Measurements from ENCODE around the gene MAGI2.
A peak's percentile ranks its signal among the peaks of the same experiment; 100 is the strongest.

The MAGI2 gene

GRCh38 chr7:78437118-78437517 lies 1016.3 kb downstream of the MAGI2 start:
- no peak for DNase-seq

- DNase-seq = no peak
Observed at GRCh38 chr7:78435355-78435754, 1018.1 kb downstream of the MAGI2 start.

DNA sequence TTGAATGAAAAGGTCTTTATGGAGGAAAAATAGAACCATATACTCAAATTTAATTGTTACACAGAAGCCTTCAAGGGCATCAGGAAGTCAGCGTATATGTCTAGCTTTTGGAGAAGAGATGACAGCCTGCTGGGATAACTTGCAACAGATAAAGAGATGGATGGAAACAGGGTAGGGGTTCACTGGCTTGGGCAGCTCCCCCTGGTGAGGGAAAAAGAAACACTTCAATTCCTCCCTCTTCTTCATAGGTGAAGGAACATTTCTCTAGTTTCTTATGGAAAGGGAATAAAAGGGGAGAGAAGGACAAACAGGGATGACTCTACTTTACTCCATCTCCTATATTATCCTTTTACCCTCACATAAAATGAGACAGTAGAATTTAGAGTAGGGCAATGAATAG lies 1019.2 kb downstream of the MAGI2 start:
- DNase-seq = no peak

- DNase-seq = no peak
Observed at GRCh38 chr7:78433421-78433820, 1020.0 kb downstream of the MAGI2 start.

DNA sequence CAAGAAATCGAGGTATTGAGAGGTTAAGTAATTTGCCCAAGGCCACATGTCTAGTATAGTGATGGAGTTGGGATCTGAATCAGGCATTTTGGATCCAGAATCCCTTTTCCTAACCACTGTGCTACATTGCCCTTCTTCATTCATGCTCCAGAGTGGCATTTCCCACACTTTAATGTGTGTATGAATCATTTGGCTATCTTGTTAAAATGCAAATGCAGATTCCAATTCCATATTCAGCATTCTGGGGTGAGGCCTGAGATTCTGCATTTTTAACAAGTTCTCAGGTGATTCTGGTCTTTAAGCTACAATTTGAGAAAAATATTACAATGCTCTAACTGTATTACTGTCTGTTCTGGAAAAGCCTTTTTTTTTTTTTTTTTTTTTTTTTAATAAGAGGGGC lies 1023.6 kb downstream of the MAGI2 start:
- DNase-seq = no peak

- DNase-seq = no peak
Observed at GRCh38 chr7:78427209-78427608, 1026.3 kb downstream of the MAGI2 start.

DNA sequence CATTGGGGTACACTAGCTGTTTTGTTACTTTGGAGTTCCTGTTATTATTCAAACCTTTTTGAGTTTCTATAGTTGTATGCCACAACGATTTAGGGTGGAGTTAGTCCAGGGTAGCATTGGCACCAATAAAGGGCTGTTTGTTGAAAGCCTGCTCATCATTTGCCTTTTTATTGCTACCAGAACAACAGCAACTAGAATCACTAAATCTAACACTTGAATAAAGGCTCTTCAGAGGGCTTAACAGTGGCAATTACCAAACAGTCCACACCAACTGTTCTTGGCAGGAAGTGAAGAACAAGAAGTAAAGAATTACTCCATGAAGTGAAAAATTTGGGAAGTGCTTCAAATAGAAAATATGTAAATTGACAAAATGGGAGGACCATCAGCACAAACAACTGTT lies 1033.5 kb downstream of the MAGI2 start:
- DNase-seq = peak; percentile 17

DNA sequence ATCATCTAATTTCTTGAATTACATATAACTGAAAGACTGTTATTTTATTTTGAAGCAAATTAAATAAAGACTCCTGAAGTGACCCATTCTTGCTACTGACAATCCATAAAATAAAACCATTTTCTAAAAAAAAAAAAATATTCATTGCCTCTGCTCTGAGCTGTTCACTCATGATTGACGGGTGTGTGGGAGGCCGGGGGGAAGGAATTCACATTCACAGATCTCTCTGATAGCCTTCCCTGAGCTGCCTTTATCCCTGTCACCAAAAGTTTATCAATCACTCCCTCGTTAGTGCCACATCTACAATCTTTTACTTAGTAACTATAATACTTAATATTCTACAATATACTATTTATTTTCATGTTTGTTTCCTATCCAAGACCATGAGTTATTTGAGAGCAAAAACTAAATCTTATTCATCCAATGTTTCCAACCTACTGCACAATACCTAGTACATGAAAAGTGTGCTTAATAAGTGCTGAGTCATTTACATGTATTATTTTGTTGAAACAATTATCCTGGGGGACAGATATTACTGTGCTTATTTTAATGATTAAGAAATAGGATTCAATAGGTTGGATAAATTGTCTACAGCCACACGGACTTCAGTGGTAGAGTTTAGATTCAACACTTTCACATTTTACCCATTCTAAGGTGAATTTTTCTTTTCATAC lies 1036.2 kb downstream of the MAGI2 start:
- DNase-seq = no peak

DNA sequence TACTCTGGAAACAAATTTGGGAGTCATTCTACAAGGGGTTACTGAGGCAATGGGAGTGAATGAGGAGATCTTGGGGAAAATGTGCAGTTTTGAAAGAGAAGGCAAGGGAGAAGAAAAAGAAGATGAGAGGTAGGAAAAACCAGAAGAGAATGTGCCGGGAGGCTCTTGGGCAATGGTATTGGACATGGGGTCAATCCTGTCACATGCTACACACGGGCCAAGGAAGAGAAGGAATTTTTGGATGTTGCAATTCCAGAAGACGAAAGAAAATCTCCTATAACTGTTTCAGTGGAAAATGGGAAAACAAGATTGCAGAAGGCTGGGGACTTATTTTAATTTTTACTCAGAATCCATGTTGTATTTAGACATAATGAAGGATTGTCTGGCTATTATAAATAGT lies 1039.9 kb downstream of the MAGI2 start:
- no peak for DNase-seq

GRCh38 chr7:78412216-78412858 lies 1041.1 kb downstream of the MAGI2 start:
- DNase-seq = no peak

- no peak for DNase-seq
Observed at GRCh38 chr7:78407031-78407430, 1046.4 kb downstream of the MAGI2 start.

- no peak for DNase-seq
Observed at GRCh38 chr7:78406531-78406930, 1046.9 kb downstream of the MAGI2 start.

GRCh38 chr7:78402096-78402495 lies 1051.4 kb downstream of the MAGI2 start:
- no peak for DNase-seq

- DNase-seq = no peak
Observed at GRCh38 chr7:78400038-78400437, 1053.4 kb downstream of the MAGI2 start.

- DNase-seq = no peak
Observed at GRCh38 chr7:78399033-78399769, 1054.3 kb downstream of the MAGI2 start.

GRCh38 chr7:78398576-78398975 lies 1054.9 kb downstream of the MAGI2 start:
- no peak for DNase-seq

GRCh38 chr7:78398081-78398480 lies 1055.4 kb downstream of the MAGI2 start:
- no peak for DNase-seq

- DNase-seq = no peak
Observed at GRCh38 chr7:78396210-78396609, 1057.3 kb downstream of the MAGI2 start.

GRCh38 chr7:78395298-78396036 lies 1058.0 kb downstream of the MAGI2 start:
- no peak for DNase-seq

DNA sequence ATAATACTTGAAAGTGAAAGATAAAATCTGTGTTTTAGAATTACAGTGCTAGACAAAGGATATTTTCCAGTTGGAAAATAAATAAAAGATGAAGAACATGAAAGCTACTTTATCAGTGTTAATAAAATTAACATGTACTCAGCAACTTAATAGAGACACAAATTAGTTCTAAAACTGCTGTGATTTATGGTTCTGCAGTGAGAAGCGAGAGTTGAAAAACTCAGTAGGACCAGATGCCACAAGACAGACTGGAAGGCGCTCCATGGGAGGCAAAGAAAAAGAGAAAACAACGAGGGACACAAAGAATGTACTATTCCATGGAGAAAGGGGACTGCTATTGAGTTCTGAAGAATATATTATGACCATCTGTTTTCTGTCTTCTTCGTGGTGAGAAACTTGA lies 1064.4 kb downstream of the MAGI2 start:
- no peak for DNase-seq

DNA sequence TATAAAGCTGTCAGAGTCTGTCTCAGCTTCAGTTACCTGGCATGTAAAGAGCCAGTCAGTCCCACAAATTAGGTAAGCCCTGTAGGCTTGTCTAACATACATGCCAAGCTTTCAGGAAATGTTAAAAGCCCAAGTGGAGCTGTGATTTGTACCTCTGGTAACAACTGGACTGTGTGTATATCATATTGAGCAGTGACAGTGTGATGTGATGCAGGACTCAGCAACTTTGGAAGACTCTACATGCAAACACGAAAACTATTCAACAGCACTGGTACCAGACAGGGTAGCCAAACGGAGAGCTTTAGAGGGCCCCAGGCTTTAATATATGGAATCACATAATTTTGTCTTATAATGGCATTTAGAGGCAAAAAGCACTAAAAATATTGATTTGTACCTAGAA lies 1066.9 kb downstream of the MAGI2 start:
- no peak for DNase-seq

DNA sequence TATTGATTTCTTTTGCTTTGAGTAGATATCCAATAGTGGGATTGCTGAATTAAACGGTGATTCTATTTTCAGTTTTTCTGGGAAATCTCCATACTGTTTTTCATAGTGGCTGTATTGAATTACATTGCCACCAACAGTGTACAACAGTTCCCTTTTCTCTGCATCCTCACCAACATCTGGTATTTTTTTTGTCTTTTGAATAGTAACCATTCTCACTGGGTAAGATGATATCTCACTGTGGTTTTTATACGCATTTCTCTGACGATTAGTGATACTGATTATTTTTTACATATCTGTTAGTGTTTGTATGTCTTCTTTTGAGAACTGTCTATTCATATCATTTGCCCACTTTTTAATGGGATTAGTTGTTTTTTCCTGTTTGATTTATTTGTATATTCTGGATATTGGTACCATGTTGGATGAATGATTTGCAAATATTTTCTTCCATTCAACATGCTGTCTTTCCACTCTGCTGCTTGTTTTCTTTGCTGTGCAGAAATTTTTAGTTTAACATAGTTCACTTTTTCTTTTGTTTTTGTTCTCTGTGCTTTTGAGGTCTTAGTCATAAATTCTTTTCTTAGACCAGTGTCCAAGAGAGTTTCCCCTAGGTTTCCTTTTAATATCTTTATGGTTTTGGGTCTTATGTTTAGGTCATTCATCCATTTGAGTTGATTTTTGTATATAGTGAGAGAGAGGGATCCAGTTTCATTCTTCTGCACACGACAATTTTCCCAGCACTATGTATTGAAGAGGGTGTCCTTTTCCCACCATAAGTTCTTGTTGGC lies 1070.2 kb downstream of the MAGI2 start:
- DNase-seq = no peak

- no peak for DNase-seq
Observed at GRCh38 chr7:78379148-78379547, 1074.3 kb downstream of the MAGI2 start.
